HG03175 (cell line): ENCODE data around the gene BICRA.
"Not testable (repeated sequence)": the region's sequence is repeated elsewhere in the genome, so short reads cannot be mapped to it uniquely, and the experiment has no call there.

Experiments
- ATAC-seq: cut with Tn5 transposase; IDR thresholded peaks from one replicate; pipeline ENCODE4 v1.9.1; 2021; ENCODE audit warnings: mild to moderate bottlenecking, moderate library complexity; ENCODE audit not compliant: unreplicated experiment

BICRA gene

GRCh38 chr19:47707135-47707925, 98.4 kb downstream of the BICRA start:
- ATAC-seq: no peak

GRCh38 chr19:47711652-47712242, 102.8 kb downstream of the BICRA start:
- ATAC-seq: no peak

- ATAC-seq: no peak
Measured at GRCh38 chr19:47713046-47714021, 104.4 kb downstream of the BICRA start, which contains the start of gene EHD2. Gene EHD2, plus strand, starts transcription at chr19:47713422. Its CDS starts 3,191 bp downstream, at chr19:47716613.

DNA sequence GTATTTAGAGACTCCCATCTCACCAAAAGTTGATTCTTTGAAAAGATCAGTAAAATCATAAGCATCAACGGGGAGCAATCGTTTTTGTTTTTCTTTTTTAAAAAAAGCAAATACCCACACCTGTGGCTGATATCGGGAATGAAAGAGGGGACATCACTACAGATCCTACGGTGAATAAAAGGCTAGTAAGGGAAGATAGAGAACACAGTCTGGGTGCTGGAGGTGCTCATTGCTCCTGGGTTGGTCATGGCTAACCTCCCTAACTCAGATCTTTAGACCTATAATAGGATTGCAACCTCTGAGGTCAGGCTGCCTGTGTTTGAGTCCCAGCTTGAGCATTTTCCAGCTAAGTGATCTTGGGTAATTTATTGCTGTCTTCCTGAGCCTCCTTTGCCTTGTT, 105.4 kb downstream of the BICRA start:
- no peak for ATAC-seq

DNA sequence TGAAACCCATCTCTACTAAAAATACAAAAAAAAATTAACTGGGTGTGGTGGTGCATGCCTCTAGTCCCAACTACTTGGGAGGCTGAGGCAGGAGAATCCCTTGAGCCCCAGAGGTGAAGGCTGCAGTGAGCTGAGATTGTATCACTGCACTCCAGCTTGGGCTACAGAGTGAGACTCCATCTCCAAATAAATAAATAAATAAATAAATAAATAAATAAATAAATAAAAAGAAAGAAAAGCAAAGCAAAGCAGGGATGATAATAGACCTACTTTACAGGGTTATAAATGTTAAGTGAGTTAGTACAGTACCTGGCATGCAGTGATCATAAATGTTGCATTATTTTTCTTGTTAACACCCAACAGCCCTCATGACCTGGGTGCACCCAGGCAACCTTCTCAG, 105.9 kb downstream of the BICRA start:
- not testable (repeated sequence) for ATAC-seq

GRCh38 chr19:47716270-47716937, 107.5 kb downstream of the BICRA start:
- ATAC-seq: no peak

DNA sequence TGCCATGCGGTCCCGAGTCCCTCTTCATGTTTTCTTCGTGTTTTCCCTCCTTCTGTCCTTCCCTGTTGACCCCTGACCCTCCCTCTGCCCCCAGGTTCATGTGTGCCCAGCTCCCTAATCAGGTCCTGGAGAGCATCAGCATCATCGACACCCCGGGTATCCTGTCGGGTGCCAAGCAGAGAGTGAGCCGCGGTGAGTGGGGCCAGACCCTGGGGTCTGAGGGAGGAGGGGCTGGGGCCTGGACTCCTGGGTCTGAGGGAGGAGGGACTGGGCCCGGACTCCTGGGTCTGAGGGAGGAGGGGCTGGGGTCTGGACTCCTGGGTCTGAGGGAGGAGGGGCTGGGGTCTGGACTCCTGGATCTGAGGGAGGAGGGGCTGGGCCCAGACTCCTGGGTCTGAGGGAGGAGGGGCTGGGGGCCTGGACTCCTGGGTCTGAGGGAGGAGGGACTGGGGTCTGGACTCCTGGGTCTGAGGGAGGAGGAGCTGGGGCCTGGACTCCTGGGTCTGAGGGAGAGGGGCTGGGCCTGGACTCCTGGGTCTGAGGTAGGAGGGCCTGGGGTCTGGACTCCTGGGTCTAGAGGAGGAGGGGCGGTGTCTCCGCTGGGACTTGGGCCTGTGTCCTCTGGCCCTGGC, 109.6 kb downstream of the BICRA start:
- not testable (repeated sequence) for ATAC-seq

DNA sequence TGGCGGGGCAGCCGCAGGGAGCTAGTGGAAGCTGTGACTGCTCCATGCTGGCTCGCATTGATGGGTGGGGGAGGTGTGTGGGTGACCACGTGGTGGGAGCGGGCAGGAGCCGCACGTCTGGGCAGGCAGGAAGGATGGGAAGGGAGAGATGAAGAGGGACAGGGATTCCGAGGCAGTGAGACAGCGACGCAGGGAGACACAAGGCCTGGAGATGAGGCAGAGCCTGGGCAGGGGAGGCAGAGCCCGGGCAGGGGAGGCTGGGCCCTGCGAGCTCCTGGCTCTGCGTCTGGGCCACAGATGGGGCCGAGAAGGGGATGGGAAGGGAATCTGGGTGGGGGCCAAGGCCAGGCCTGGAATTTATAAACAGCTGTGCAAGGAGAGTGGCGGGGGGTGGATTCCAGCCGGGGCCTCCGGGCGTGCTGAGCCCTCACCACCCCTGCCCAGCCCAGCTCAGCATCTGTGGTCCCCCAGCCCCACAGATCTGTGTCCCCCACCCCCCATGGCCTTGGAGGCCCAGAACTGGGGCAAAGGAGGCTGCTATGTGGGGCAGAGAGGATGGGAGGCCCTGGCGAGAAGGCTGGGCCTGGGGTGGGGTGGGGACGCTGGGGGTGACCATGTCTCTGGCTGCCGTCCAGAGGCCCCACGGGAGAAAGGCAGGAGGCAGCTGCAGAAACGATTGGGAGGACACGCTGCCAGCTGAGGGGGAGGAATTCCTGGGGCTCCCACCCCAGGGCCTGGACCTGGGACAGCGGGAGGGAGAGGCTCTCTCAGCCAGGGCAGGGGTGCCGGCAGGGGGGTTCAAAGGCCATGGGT, 110.3 kb downstream of the BICRA start:
- ATAC-seq: no peak

DNA sequence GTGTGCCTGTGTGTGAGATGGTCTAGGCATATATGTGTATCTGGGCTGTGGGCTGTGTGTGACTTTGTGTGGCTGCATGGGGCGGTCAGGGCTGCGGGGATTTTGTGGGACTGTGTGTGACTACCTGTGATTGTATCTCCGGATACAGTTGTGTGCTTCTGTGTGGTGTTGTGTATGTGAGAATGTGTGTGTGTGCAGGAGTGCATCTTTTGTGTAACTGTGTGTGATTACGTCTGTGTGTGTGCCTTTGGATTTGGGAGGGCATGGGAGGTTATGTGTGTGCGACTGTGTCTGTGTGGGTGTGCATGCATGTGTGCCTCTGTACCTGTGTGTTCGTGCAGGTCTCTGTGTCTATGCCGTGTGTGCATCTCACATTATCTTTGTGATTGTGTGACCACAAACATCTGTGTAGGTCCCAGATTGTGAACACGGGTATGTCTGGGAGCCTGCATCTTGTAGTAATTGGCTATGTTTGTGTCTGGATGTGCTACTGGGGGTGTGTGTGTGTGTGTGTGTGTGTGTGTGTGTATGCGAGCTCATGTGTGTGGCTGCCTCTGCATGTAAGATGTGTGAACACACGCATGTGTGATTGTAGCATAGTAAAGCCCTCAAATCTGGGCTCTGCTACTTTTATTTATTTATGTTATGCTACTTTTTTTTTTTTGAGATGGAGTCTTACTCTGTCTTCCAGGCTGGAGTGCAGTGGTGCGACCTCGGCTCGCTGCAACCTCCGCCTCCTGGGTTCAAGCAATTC, 111.9 kb downstream of the BICRA start:
- no peak for ATAC-seq

DNA sequence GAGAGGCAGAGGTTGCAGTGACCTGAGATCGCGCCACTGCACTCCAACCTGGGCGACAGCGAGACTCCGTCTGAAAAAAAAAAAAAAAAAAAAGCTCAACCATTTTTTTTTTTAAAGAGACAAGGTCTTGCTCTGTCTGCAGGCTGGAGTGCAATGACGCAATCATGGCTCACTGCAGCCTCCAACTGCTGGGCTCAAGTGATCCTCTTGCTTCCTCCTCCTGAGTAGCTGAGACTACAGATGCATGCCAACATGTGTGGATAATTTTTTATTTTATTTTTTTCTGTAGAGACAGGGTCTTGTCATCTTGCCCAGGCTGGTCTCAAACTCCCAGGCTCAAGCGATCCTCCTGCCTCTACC, 114.6 kb downstream of the BICRA start:
- ATAC-seq: no peak

DNA sequence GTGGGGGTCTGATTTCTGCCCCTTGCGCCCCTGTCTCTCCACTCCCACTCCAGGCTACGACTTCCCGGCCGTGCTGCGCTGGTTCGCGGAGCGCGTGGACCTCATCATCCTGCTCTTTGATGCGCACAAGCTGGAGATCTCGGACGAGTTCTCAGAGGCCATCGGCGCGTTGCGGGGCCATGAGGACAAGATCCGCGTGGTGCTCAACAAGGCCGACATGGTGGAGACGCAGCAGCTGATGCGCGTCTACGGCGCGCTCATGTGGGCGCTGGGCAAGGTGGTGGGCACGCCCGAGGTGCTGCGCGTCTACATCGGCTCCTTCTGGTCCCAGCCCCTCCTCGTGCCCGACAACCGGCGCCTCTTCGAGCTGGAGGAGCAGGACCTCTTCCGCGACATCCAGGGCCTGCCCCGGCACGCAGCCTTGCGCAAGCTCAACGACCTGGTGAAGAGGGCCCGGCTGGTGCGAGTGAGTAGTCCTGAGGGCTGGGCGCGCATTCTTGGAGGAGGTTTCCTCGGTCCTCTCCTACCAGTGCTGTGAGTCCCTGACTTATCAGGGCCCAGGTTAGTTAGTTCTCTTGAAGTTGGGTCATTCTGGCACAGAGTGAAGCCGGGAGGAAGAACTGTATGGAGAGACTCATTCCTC, 116.9 kb downstream of the BICRA start:
- ATAC-seq: no peak

GRCh38 chr19:47726467-47726866, 117.5 kb downstream of the BICRA start:
- no peak for ATAC-seq

- not testable (repeated sequence) for ATAC-seq
Measured at GRCh38 chr19:47728295-47728694, 119.4 kb downstream of the BICRA start.

GRCh38 chr19:47729468-47729798, 120.5 kb downstream of the BICRA start:
- ATAC-seq: no peak

DNA sequence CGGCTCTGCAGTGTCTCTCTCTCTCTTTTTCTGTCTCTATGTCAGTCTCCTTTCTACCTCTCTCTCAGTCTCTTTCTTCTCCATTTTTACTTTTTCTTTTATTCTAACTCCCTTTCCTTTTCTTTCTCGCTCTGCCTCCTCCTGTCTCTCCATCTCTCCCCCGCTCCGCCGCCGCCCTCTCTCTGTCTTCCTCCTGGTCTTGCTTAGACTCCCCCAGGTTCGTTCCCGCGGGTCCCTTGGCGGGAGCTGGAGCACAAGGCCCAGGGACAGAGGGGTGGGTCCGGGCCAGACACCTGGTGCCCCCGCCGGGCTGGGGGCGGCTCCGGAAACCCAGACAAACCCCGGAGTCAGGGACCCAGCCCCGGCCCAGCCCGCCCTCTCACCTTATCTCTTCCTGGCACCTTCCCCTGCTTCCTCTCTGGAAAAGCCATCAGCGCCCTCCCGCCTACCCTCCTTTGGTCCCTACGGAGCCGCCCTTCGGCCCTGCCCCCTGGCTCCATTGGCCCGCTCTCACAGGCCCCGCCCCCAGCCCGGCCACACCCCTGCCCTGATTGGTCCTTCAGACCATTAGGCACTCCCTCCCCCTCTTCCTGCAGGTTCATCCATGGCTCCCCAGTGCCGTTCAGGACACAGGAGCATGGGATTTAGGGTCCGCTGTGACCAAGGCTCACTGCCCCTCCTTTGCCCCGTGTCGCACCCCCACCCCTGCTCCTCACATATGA, 121.0 kb downstream of the BICRA start:
- ATAC-seq: no peak

DNA sequence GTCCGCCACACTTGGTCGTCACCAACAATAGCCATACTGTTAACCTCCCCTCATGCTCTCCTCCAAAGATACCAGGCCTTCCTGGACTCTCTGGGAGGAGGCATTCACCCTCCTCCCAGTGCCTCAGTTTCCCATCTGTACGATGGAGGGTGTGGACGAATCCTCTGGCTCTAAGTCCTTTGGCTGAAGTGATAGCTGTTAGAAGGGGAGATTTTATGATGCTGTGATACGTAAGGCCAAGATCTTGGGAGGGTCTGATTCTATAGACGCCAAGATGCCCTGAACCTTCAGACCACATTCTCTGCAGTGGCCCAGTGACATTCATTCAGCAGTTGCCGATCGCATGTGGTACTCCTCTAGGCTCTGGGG, 121.6 kb downstream of the BICRA start:
- no peak for ATAC-seq

DNA sequence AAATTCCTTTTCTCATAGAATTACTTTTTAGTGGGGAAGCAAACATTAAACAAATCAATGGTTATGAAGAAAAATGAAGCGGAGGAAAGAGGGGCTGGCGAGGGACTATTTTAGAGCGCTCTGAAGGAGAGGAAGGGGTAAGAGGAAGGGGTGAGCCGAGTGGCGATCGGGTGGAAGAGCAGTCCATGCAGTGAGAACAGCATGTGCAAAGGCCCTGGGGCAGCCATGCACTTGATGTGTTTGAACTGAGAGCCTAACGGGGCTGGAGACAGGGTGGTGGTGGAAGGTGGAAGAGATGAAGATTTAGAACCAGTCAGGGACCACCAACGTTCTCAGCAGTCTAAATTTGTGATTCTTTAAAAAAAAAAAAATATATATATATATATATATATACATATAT, 122.0 kb downstream of the BICRA start:
- ATAC-seq: no peak

GRCh38 chr19:47735131-47735530, 126.2 kb downstream of the BICRA start:
- no peak for ATAC-seq
